Measurements from ENCODE around the gene SLC38A10.
"Not testable (repeated sequence)": the region's sequence is repeated elsewhere in the genome, so short reads cannot be mapped to it uniquely, and the experiment has no call there.

SLC38A10 gene

DNA sequence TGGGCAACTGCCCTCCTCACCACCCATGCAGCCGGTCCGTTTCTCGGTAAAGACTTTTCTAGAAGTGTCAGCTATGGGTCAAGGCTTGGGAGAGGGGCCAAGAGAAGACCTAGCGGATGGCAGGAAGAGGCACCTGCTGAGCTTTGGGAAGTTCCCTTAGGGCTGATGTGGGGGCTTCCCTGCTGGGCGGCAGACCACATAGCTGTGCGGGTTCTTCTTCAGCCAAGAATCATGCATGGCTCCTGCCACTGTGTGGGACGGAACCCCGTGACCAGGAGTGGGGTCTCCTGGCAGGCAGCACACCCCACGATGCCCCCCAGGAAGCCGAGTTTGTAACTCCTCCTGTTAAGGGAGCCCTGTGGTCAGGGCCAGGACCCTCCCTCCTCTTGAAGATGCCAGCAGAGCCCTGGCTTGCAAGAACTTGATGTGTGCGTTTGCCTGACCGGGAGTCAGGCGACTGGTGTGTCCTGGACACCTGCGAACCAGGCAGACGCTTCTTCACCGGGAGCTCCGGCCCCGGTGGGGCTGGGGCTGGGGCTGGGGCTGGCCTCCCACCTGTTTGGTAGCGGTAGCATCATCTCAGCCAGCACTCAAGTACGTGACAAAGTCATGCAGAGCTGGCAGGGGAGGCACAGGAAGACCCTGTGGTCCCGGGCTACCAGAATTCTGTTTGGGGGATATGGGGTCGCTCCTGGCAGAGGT, 17.7 kb upstream of the SLC38A10 start:
- DNase-seq (ENCODE audit: low read depth), result no peak

DNA sequence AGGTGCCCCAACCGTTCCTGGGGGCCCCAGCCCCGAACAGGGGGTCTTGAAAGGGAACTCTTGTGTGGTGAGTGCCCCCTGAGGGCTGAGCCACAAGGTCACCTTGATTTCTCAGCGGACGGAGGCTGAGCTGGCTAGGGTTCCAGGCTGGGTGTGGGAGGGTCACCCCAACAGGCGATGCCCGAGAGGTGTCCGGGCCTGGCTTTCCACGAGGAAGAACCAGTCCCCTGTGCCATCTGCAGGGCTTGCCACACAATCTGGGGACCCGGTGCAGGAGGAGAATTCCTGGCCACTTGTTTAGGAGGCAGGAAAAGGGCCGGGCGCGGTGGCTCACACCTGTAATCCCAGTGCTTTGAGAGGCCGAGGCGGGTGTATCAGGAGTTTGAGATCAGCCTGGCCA, 16.8 kb upstream of the SLC38A10 start:
- DNase-seq (ENCODE audit: low read depth), result no peak

DNA sequence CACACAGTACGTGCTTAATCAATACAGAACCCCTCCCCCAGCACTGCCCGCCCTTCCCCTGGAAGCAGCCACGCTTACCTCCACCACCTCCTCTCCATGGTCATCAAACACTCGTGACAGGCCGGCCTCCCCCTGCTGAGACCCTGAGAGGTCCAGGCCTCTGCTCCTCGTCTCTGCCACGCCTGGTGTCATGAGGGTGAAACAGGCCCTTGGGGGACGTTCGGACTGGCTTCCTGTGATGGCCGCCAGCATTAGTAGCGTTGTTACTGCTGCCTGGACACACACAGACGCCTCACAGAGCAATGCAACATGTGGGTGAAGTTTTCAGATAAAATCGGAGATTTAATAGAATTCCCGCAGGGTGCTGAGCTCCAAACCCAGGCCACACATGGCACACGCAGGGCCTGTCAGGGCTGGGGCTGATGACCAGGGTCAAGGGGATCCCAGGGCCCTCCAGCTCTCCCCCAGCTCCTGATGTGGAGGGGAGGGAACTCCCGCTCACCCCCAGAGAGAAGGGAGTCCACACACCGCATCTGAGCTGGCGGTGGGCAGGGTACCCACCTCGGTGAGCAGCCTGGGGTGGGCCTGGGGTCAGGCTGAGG, 15.9 kb upstream of the SLC38A10 start:
- no peak for DNase-seq (ENCODE audit: low read depth)

DNA sequence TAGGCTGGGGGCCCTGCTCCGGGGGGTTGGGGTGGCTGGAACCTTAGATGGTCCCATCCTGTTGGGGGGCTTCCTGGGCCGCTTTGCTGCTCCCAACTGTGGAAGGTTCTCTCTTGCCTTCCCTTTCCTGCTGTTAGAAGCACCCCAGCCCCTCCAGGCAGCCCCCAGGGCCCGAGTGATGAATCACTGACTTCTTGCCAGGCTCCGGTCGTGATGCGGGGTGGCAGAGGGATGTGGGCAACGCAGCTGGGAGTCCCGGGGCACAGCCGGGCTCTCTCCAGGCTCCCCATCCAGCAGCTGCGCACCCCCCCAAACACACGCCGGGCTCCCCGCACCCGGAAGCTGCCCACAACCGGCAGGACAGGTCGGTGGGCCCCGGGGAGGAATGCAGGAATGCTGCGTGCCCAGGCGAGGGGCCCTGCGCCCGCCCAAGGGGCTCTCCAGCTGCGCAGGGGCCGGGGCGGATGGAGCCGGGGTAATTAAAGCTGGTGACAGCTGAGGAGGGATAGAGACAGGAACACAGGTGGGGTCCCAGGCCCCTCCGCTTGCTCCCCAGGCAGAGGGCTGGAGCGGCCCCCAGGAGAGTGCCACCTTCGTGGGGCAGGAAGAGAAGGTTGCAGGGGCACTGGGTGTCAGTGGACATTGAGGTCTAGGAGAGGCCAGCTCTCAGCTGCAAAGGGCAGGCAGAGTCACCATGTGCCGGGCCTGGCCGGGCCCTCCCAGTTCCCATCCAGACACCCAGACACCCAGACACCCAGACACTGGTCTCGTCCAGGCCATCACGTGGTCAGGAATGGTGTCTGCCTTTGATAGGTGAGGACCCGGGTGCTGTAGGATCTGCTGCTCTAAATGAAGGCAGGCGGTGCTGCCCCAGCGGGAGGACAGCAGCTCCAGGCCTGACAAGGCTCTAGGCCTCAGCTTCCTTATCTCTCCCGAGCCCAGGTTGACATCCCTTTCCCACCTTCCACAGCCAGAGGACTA, 15.0 kb upstream of the SLC38A10 start:
- DNase-seq (ENCODE audit: low read depth), result no peak

DNA sequence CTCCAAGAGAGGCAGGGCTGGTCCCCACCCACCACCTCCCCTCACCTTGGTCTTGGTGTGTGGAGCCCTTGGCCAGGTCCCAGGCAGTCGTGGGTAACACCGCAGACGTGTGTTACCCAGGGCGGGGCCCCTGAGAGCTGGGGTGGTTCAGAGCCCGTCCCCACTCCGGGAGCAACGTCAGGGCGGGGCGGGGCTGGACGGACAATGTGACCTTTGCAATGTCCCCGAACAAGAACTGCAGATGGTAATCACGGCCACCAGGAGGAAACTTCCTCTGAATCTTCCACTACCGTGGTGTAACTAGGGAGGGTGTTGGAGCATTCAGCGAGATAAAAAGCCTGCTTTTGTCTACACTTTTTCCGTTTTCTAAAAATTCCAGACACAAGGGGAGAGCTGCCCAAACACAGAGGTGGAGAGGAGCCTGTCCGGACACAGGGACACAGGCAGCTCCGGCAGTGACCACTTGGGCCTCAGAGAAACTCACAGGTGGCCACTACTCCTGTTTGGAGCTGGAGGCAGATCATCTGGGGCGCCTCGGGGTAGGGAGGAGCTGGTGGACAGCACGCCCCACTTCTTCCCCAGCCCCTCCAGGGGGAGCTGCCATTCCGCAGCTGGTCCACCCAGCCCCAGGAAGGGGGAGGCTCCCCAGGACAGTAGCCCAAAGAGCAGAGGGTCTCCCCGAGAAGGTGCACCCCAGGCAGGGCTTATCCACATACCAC, 14.2 kb upstream of the SLC38A10 start:
- no peak for DNase-seq (ENCODE audit: low read depth)

DNA sequence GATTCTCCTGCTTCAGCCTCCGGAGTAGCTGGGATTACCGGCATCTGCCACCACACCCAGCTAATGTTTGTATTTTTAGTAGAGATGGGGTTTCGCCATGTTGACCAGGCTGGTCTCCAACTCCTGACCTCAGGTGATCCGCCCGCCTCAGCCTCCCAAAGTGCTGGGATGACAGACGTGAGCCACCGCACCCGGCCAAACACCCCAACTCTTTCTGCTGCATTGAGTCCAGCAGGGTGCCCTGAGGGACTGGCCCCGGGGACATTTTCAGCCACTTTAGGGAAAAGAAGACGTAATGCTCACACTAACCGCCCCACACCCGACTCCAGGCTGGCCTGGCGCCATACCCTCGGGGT, 13.7 kb upstream of the SLC38A10 start:
- DNase-seq (ENCODE audit: low read depth), result not testable (repeated sequence)

DNA sequence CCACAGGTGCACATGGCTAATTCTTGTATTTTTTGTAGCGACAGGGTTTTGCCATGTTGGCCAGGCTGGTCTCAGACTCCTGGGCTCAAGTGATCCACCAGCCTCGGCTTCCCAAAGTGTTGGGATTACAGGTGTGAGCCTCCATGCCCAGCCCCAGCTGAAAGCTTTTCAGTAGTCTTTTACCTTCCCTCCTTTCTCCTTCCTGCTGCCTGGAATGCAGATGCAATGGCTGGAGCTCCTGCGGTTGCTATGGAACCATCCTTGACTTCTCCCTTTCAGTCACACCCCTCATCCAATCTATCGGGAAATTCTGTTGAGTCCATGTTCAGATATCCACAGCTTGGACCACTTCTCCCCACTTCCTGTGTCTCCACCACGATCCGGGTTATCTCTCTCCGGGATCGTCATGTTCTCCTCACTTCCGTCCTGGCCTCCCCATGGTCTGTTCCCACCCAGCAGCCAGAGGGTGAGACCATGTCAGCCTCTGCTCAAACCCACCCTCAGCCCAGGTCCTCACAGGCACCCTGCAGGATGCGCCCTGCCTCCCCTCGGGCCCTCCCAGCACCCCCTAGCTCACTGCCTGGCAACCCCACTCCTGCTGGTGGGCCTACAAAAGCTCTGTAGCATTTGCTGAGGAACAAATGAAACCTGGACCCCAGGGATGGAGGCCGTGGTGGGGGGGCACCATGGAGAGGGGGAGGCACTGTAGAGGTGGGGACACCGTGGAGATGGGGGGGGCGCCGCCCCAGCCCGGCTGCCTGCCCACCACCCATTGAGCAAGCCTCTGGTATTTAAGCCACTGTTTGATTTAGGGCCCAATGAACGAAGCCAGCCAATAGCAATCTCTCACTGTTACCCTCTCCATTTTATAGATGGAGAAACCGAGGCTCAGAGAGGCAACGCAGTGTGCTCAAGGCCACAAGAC, 12.8 kb upstream of the SLC38A10 start:
- DNase-seq (ENCODE audit: low read depth), result no peak

DNA sequence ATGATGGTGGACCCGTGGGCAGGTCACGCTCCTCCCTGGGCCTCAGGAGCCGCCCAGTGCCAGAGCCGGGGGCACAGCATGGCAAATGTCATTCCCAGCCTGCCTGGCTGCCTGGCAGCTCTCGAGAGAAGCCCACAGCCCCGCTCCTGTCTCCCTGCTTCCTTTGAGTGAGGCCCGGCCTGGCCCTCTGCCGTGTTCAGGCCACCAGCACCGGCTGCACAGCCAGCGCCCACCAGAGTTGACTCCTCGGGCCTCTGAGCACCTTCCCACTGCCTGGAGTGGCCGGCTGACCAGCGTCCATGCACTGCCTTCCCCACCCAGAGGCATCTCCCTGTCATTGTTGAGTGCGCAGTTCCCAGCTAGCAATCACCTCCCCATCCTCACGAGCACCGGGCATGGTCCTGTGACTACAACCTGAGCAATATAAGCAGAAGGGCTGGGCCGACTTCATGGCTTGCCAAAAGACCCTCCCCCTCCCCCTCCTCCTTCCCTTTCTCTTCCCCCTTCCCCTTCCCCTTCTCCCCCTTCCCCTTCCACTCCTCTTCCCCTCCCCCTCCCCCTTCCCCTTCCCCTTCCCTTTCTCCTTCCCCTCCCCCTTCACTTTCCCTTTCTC, 11.9 kb upstream of the SLC38A10 start:
- no peak for DNase-seq (ENCODE audit: low read depth)

DNA sequence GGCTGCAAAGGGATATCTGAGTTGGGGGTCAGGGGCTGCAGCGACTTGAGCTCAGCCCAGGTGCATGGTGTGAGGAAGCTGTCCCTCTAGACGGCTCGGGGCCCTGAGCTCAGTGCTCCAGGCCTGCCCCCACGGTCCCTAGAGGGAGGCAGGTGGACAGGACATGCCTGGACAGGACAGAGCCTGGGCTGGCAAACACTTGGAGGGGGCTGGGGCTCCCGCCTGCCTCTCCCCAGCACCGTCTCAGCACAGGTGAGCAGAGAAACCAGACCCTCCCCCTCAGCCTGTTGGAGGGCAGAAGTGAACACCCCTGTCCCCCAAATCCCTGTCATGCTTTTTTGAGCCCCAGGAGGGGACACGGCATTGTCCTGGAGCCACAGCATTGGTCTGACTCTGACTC, 11.4 kb upstream of the SLC38A10 start:
- no peak for DNase-seq (ENCODE audit: low read depth)

DNA sequence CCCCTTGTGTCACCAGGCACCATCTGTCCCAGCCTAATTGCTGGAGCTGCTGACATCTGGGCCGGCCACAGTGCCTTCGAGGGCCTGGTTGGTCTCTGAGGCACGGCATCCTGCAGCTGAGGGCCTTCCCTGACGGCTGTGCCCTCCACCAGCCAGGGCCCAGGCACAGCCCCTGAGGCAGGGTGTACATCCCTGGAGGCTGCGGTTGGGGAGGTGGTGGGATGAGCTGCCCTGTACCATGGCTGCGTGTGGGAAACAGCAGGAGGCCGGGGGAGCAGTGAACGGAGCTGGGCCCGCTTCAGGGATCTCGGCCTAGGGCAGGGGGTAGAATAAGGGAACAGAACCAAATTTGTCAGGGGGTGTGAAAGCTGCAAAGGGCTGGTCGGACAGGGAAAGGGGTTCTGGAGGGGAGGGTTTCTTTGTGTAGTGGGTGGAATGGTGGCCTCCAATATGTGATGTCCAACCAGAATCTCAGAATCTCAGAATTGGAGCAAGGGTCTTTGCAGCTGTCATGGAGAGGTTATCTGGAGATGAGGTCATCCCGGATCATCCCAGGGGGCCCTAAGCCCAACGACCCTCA, 10.0 kb upstream of the SLC38A10 start:
- DNase-seq (ENCODE audit: low read depth), result no peak

DNA sequence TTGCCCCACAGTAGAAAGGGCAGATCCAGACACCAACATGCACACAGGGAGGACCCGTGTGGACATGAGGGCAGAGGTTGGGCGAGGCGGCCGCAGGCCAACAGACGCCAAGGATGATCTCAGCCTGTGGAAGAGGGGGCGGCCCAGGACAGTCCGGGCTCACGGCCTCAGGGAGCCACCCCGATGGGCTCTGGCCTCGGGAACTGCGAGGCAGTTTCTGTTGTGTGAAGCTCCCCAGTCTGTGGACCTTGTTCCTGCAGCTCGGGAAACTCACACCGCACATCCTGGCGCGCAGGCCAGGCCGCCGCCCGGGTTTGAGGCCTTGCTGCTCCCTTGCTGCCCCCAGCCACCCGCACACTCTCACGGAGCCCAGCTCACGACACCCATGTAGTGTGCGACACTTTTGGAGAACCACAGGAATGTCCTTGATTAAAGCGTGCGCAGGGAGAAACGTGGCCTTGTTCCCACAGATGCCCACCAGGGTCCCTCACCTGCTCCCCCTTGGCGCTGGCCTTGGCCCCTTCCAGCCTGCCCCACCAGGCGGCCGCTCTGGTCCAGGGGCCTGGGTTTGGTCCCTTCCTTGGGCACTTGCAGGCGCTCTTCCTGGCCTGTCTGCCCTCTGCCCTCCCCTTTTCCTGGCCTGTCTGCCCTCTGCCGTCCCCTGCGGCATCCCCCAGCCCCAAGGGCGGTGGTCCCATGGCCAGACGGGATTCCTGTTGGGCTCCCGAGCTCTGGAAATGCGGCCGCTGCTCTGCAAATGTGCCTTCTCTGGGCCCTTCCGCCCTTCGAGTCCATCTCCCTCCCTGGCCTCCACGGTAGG, 9.3 kb upstream of the SLC38A10 start:
- DNase-seq (ENCODE audit: low read depth), result no peak

DNA sequence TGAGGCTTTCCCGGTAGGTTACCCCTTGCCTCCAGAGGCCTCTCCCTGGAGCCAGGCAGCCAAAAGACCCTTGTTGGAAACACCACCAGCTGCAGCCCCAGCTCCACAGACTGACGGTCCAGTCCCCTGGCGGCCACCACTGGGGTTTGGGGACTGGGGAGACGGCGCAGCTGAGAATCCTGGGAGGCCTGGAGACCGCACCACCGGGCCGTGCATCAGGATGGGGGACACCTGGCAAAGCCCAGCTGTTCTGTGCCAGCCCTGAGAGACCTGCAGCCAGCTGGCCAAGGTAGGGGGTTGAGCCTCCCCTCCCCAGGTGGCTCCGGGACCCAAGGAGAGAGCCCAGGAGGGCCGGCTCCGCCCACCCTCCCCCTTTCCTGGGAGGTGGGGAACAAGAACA, 8.3 kb upstream of the SLC38A10 start:
- DNase-seq (ENCODE audit: low read depth), result no peak

DNA sequence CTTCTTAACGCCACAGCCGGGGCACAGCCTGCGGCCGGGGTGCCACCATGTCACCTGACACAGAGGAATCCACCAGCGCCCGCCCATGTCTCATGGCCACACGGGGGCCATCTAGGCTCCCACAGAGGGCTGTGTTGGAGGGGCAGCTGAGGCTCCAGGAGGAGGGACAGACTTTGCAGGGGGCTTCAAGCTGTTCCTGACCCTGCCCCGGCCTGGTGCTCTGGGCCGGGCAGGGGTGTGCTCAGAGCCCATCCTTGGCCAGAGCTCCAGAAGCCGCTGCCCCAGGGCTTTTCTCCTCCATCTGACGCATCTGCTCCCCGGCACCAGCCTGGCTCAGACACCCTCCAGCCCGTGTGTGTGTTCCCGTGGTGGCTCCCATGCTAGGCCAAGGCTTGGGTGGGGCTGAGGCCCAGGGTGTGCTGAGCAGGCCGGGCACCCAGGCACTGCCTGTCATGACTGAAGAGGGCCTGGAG, 7.8 kb upstream of the SLC38A10 start:
- DNase-seq (ENCODE audit: low read depth), result no peak

DNA sequence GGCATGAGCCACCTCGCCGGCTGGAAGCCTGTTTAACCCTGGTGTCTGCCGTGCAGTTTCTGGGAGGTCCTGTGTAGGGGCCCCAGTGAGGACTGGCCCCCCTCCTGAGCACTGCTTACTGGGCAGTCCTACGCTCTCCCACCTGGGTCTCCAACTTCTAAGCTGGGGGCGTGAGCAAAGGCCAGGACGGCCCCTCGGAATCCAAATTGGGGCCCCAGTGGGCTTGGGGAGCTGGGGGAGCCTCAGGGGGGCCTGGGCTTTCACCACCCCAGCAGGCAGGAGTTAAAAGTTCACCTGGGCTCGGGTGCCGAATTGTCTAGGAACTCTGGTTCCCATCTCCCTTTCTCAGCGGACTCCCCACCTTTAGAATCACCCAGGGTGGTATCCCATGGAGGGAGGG, 7.2 kb upstream of the SLC38A10 start:
- no peak for DNase-seq (ENCODE audit: low read depth)

DNA sequence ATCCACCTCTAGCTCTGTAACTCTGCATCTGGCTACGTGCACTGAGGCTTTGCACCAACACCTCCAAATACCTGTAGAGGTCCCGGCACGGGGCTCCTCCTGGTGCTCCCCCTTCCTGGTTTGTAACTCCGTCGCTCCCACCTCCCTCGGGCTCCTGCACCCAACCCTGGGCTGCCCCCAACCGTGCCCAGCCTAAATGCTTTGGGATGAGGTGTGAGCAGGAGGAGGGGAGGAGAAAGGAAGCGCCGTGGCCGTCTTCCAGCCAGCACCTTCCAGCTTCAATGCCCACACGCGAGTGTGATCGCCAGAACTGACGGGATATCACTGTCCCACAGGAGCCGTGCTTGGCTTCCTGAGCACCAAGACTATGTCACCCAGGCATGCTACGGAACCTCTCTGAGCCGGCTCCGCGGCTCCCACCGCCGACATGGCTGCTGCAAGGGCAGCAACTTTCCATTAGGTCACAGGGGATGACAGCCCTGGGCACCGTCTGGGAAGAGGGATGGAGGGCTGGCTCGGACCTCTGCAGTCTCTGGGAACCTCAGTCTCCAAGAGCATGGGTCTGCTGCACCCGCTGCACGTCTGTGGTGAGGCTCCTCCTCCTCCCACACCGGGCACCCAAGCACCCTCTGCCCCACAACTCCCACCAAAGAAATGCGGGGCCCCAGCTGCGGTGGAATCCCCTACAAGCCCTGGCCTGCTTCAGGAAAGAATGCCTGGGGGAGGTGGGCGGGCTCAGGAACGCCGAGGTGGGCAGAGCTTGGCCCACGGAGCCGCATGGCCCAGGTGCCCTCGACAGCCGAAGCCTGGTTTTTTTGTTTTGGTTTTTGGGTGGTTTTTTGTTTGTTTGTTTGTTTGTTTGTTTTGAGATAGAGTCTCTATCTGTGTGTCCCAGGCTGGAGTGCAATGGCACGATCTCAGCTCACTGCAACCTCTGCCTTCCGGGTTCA, 6.4 kb upstream of the SLC38A10 start:
- no peak for DNase-seq (ENCODE audit: low read depth)

DNA sequence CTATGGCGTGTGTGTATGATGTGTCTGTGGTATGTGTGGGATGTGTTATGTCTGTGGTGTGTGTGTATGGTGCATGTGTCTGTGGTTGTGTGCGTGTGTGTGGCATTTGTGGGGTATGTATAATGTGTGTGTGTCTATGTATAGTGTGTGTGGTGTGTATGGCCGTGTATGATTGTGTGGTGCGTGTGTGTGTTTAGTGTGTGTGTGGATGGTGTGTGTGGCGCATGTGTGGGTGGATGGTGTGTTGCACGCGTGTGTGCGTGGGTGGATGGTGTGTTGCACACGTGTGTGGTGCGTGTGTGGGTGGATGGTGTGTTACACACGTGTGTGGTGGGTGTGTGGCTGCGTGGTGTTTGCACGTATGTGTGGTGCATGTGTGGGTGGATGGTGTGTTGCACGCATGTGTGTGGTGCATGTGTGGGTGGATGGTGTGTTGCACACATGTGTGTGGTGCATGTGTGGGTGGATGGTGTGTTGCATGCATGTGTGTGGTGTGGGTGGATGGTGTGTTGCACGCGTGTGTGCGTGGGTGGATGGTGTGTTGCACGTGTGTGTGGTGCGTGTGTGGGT, 5.6 kb upstream of the SLC38A10 start:
- no peak for DNase-seq (ENCODE audit: low read depth)

DNA sequence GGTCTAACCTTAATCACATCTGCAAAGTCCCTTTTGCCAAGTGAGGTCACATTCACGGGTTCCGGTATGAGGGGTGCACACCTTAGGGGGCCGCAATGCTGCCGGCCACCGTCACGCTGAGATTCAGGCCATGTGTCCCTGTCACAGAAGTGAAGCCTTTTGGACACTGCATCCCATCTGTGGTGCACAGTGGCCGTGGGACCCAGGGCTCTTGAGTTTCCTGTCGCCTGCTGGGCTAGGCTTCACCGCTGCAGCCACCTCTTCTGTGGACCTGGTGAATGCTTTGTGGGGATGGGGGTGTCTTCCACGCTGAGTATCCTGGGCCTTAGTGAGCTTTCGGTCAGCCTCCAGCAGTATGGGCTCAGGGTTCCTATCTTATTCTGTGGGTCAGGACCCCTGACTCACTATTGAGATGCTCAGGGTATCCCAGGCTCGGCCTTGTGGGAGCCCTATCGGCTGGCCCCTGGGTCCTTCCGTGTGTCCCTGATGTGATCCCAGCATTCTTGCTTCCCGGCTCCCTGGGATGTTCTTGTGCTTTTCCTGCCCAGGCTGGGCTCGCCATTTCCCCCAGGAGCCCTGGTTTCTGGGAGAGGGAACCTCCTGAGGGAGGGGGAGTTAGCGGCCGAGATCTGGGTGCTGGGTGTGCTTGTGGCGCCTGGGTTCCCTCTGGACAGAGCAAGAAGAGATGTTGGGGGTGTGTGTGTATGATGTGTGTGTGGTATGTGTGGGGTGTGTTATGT, 4.9 kb upstream of the SLC38A10 start:
- no peak for DNase-seq (ENCODE audit: low read depth)
